ENCODE measurements around the gene TJP1. TPM values are rescaled to one million over a fixed set of nuclear protein-coding genes. Genes with fewer than 3 reads are reported as not detected.

Gene TJP1
- total RNA-seq, 1 experiment from 2014 or later = 44.3 TPM

GRCh38 chr15:29695489-29696167 lies 126.6 kb downstream of the TJP1 start:
- Mint-ChIP-seq H3K27me3 (ENCODE audit: unreplicated experiment) (no peaks in the 10 kb centered on the region), H3K9me3 (ENCODE audit: low read depth, unreplicated experiment) (no peaks in the 10 kb centered on the region), H3K36me3 (ENCODE audit: insufficient read depth, unreplicated experiment) (no peaks in the 10 kb centered on the region), H3K27ac (ENCODE audit: unreplicated experiment) (no peak overlapping the region), H3K4me3 (ENCODE audit: low read depth, unreplicated experiment) (no peak overlapping the region), H3K4me1 (ENCODE audit: low read depth, unreplicated experiment) (no peaks in the 10 kb centered on the region)
- no peak for DNase-seq
- no peak for TF ChIP-seq CTCF (IDR thresholded peaks at IDR 0.05; ENCODE audit: unreplicated experiment)
- CTCF ChIA-PET = no interaction called here
- intact Hi-C loops (cut with micrococcal nuclease; ENCODE audit: unreplicated experiment) = no loop called here
- no TSS peak for BruUV-seq (replicated peaks)

- Mint-ChIP-seq H3K4me1 (ENCODE audit: low read depth, unreplicated experiment) (no peaks in the 10 kb centered on the region), H3K4me3 (ENCODE audit: low read depth, unreplicated experiment) (no peak overlapping the region), H3K9me3 (ENCODE audit: low read depth, unreplicated experiment) (no peaks in the 10 kb centered on the region), H3K36me3 (ENCODE audit: insufficient read depth, unreplicated experiment) (no peaks in the 10 kb centered on the region), H3K27me3 (ENCODE audit: unreplicated experiment) (no peaks in the 10 kb centered on the region), H3K27ac (ENCODE audit: unreplicated experiment) (no peak overlapping the region)
- TF ChIP-seq CTCF (IDR thresholded peaks at IDR 0.05; ENCODE audit: unreplicated experiment) = no peak
- no TSS peak for BruUV-seq (replicated peaks)
- CTCF ChIA-PET = no interaction called here
- intact Hi-C loops (cut with micrococcal nuclease; ENCODE audit: unreplicated experiment) = no loop called here
- DNase-seq = no peak
Measured at GRCh38 chr15:29693225-29693624, 129.0 kb downstream of the TJP1 start.

- Mint-ChIP-seq H3K27ac (ENCODE audit: unreplicated experiment) (no peak overlapping the region), H3K9me3 (ENCODE audit: low read depth, unreplicated experiment) (no peaks in the 10 kb centered on the region), H3K4me3 (ENCODE audit: low read depth, unreplicated experiment) (no peak overlapping the region), H3K36me3 (ENCODE audit: insufficient read depth, unreplicated experiment) (no peaks in the 10 kb centered on the region), H3K27me3 (ENCODE audit: unreplicated experiment) (no peaks in the 10 kb centered on the region), H3K4me1 (ENCODE audit: low read depth, unreplicated experiment) (no peaks in the 10 kb centered on the region)
- CTCF ChIA-PET = no interaction called here
- DNase-seq = no peak
- no TSS peak for BruUV-seq (replicated peaks)
- no peak for TF ChIP-seq CTCF (IDR thresholded peaks at IDR 0.05; ENCODE audit: unreplicated experiment)
- intact Hi-C loops (cut with micrococcal nuclease; ENCODE audit: unreplicated experiment) = no loop called here
Measured at GRCh38 chr15:29692527-29692926, 129.7 kb downstream of the TJP1 start.

GRCh38 chr15:29690765-29691475 lies 131.3 kb downstream of the TJP1 start:
- no peak for DNase-seq
- no peak overlapping the region for H3K27ac Mint-ChIP-seq (ENCODE audit: unreplicated experiment)
- no TSS peak for BruUV-seq (replicated peaks)
- H3K36me3 Mint-ChIP-seq (ENCODE audit: insufficient read depth, unreplicated experiment) = no peaks in the 10 kb centered on the region
- no peak overlapping the region for H3K4me3 Mint-ChIP-seq (ENCODE audit: low read depth, unreplicated experiment)
- intact Hi-C loops (cut with micrococcal nuclease; ENCODE audit: unreplicated experiment) = no loop called here
- no peaks in the 10 kb centered on the region for H3K27me3 Mint-ChIP-seq (ENCODE audit: unreplicated experiment)
- H3K4me1 Mint-ChIP-seq (ENCODE audit: low read depth, unreplicated experiment) = no peaks in the 10 kb centered on the region
- H3K9me3 Mint-ChIP-seq (ENCODE audit: low read depth, unreplicated experiment) = no peaks in the 10 kb centered on the region
- no peak for TF ChIP-seq CTCF (IDR thresholded peaks at IDR 0.05; ENCODE audit: unreplicated experiment)
- CTCF ChIA-PET = no interaction called here
